Measurements from ENCODE around the gene PCDHGA9. TPM values are rescaled to one million over a fixed set of nuclear protein-coding genes. Genes with fewer than 3 reads are reported as not detected.
"Not testable (repeated sequence)": the region's sequence is repeated elsewhere in the genome, so short reads cannot be mapped to it uniquely, and the experiment has no call there.

The PCDHGA9 gene
- total RNA-seq, 1 donor from 2014 or later, result 0.44 TPM

GRCh38 chr5:141414548-141415274 is 12.1 kb downstream of the PCDHGA9 start:
- Mint-ChIP-seq H3K27me3 (peaks cover 52% of the 10 kb centered on the region), H3K4me1 (peaks cover 18% of the 10 kb centered on the region), H3K9me3 (peaks cover 29% of the 10 kb centered on the region)
- intact Hi-C loops (cut with micrococcal nuclease), result loop anchor here (5.0 kb wide), 4 partner anchors 52 to 98 kb away; partner anchors contain the start of genes PCDHGA2 and PCDHGA5
- H3K36me3 Mint-ChIP-seq (ENCODE audit: low read depth); H3K27ac Mint-ChIP-seq; H3K4me3 Mint-ChIP-seq: not testable (repeated sequence)
- DNase-seq, result peak; percentile 52

- H3K4me3 Mint-ChIP-seq; H3K36me3 Mint-ChIP-seq (ENCODE audit: low read depth); intact Hi-C loops (cut with micrococcal nuclease); H3K27ac Mint-ChIP-seq: not testable (repeated sequence)
- DNase-seq, result peak; percentile 51
- Mint-ChIP-seq H3K9me3 (peaks cover 26% of the 10 kb centered on the region), H3K27me3 (peaks cover 52% of the 10 kb centered on the region), H3K4me1 (peaks cover 18% of the 10 kb centered on the region)
These were observed 12.7 kb downstream of the PCDHGA9 start for GRCh38 chr5:141415275-141415618.

- H3K27ac Mint-ChIP-seq, result peak within 1 kb of the TSS; percentile 53
- H3K4me3 Mint-ChIP-seq, result peak within 1 kb of the TSS; percentile 82
- H3K4me1 Mint-ChIP-seq, result peaks cover 28% of the 10 kb centered on the region
- peaks cover 42% of the 10 kb centered on the region for H3K9me3 Mint-ChIP-seq
- DNase-seq, result peak; percentile 87
- H3K36me3 Mint-ChIP-seq (ENCODE audit: low read depth); intact Hi-C loops (cut with micrococcal nuclease): not testable (repeated sequence)
- H3K27me3 Mint-ChIP-seq, result peaks cover 66% of the 10 kb centered on the region
These were observed 15.1 kb downstream of the PCDHGA9 start, which contains the start of gene PCDHGB7 for GRCh38 chr5:141417494-141418172. TSS of gene PCDHGB7 (plus strand) at chr5:141417677. CDS start at chr5:141417860, 183 bp downstream.

- intact Hi-C loops (cut with micrococcal nuclease), result no loop called here
- Mint-ChIP-seq H3K4me1 (peaks cover 20% of the 10 kb centered on the region), H3K36me3 (ENCODE audit: low read depth) (peaks cover 5% of the 10 kb centered on the region), H3K27me3 (peaks cover 61% of the 10 kb centered on the region), H3K4me3 (no peak overlapping the region), H3K9me3 (peaks cover 35% of the 10 kb centered on the region), H3K27ac (peak overlapping the region; percentile 50)
- peak; percentile 50 for DNase-seq
These were observed 16.7 kb downstream of the PCDHGA9 start for GRCh38 chr5:141419074-141419880.

- Mint-ChIP-seq H3K36me3 (ENCODE audit: low read depth) (peaks cover 5% of the 10 kb centered on the region), H3K27ac (peak within 1 kb of the TSS; percentile 30), H3K27me3 (peaks cover 53% of the 10 kb centered on the region), H3K4me1 (peaks cover 18% of the 10 kb centered on the region), H3K4me3 (peak within 1 kb of the TSS; percentile 84), H3K9me3 (peaks cover 31% of the 10 kb centered on the region)
- DNase-seq, result peak; percentile 85
- intact Hi-C loops (cut with micrococcal nuclease), result loop anchor here (2.0 to 5.0 kb wide), 3 partner anchors 56 to 104 kb away; partner anchors contain the start of gene PCDHGC3
These were observed 18.4 kb downstream of the PCDHGA9 start, which contains the start of gene PCDHGA11 for GRCh38 chr5:141420855-141421488. TSS of gene PCDHGA11 (plus strand) at chr5:141421051. CDS start at chr5:141421228, 177 bp downstream.

GRCh38 chr5:141421489-141421855 is 18.9 kb downstream of the PCDHGA9 start:
- intact Hi-C loops (cut with micrococcal nuclease), result loop anchor here (2.0 to 5.0 kb wide), 3 partner anchors 56 to 103 kb away; partner anchors contain the start of gene PCDHGC3
- Mint-ChIP-seq H3K4me3 (peak overlapping the region; percentile 84), H3K36me3 (ENCODE audit: low read depth) (peaks cover 5% of the 10 kb centered on the region), H3K9me3 (peaks cover 31% of the 10 kb centered on the region), H3K4me1 (peaks cover 18% of the 10 kb centered on the region), H3K27me3 (peaks cover 49% of the 10 kb centered on the region), H3K27ac (no peak overlapping the region)
- no peak for DNase-seq

- H3K9me3 Mint-ChIP-seq, result peaks cover 30% of the 10 kb centered on the region
- H3K4me3 Mint-ChIP-seq, result no peak overlapping the region
- peaks cover 47% of the 10 kb centered on the region for H3K27me3 Mint-ChIP-seq
- H3K4me1 Mint-ChIP-seq, result peaks cover 18% of the 10 kb centered on the region
- peaks cover 4% of the 10 kb centered on the region for H3K36me3 Mint-ChIP-seq (ENCODE audit: low read depth)
- intact Hi-C loops (cut with micrococcal nuclease), result loop anchor here (5.0 kb wide), 1 partner anchor 54 kb away; the partner anchor contains the start of gene PCDHGC3
- peak; percentile 46 for DNase-seq
- no peak overlapping the region for H3K27ac Mint-ChIP-seq
These were observed 20.2 kb downstream of the PCDHGA9 start for GRCh38 chr5:141422742-141423291.

- H3K9me3 Mint-ChIP-seq, result peaks cover 9% of the 10 kb centered on the region
- no peak overlapping the region for H3K4me3 Mint-ChIP-seq
- H3K36me3 Mint-ChIP-seq (ENCODE audit: low read depth), result peaks cover 4% of the 10 kb centered on the region
- H3K4me1 Mint-ChIP-seq, result peaks cover 3% of the 10 kb centered on the region
- intact Hi-C loops (cut with micrococcal nuclease), result no loop called here
- H3K27ac Mint-ChIP-seq, result no peak overlapping the region
- no peak for DNase-seq
- peaks cover 32% of the 10 kb centered on the region for H3K27me3 Mint-ChIP-seq
These were observed 25.3 kb downstream of the PCDHGA9 start for GRCh38 chr5:141427783-141428426.

- intact Hi-C loops (cut with micrococcal nuclease), result no loop called here
- peak; percentile 72 for DNase-seq
- Mint-ChIP-seq H3K4me1 (peaks cover 3% of the 10 kb centered on the region), H3K4me3 (peak within 1 kb of the TSS; percentile 78), H3K27ac (peak within 1 kb of the TSS; percentile 69), H3K9me3 (peaks cover 9% of the 10 kb centered on the region), H3K27me3 (peaks cover 22% of the 10 kb centered on the region), H3K36me3 (ENCODE audit: low read depth) (peaks cover 4% of the 10 kb centered on the region)
These were observed 27.9 kb downstream of the PCDHGA9 start, which contains the start of gene PCDHGA12 for GRCh38 chr5:141430332-141431113. TSS of gene PCDHGA12 (plus strand) at chr5:141430507. CDS start at chr5:141430760, 253 bp downstream.

- peaks cover 9% of the 10 kb centered on the region for H3K9me3 Mint-ChIP-seq
These were observed 28.7 kb downstream of the PCDHGA9 start for GRCh38 chr5:141431286-141431685.

GRCh38 chr5:141432308-141432707 is 29.7 kb downstream of the PCDHGA9 start:
- H3K4me1 Mint-ChIP-seq; H3K36me3 Mint-ChIP-seq (ENCODE audit: low read depth); H3K9me3 Mint-ChIP-seq; H3K27ac Mint-ChIP-seq; intact Hi-C loops (cut with micrococcal nuclease); DNase-seq: not testable (repeated sequence)
- Mint-ChIP-seq H3K4me3 (peak overlapping the region; percentile 51), H3K27me3 (peaks cover 26% of the 10 kb centered on the region)

More at GRCh38 chr5:141431286-141431685, 28.7 kb downstream of the PCDHGA9 start:
- DNase-seq, result peak; percentile 62
- peak overlapping the region; percentile 78 for H3K4me3 Mint-ChIP-seq
- peaks cover 24% of the 10 kb centered on the region for H3K27me3 Mint-ChIP-seq
- intact Hi-C loops (cut with micrococcal nuclease), result no loop called here
- H3K4me1 Mint-ChIP-seq, result peaks cover 3% of the 10 kb centered on the region
- peaks cover 4% of the 10 kb centered on the region for H3K36me3 Mint-ChIP-seq (ENCODE audit: low read depth)
- H3K27ac Mint-ChIP-seq, result no peak overlapping the region

- peaks cover 27% of the 10 kb centered on the region for H3K27me3 Mint-ChIP-seq
- H3K9me3 Mint-ChIP-seq; intact Hi-C loops (cut with micrococcal nuclease); H3K36me3 Mint-ChIP-seq (ENCODE audit: low read depth); H3K4me3 Mint-ChIP-seq; H3K4me1 Mint-ChIP-seq; H3K27ac Mint-ChIP-seq; DNase-seq: not testable (repeated sequence)
These were observed 30.1 kb downstream of the PCDHGA9 start for GRCh38 chr5:141432726-141433125.

Measured in activated CD4-positive, alpha-beta T cell treated with anti-CD3 and anti-CD28 coated beads, Interleukin-2, amount 10 ng/mL, durations not matched to agents 24 days and 14 days (primary cell).